ENCODE data around the gene LRP8. TPM values are rescaled to one million over a fixed set of nuclear protein-coding genes. Genes with fewer than 3 reads are reported as not detected.

Gene LRP8
- total RNA-seq, result 13.7 and 15.7 TPM in 2 replicates

GRCh38 chr1:53328009-53328461, at the start of gene LRP8:
LRP8 (minus strand) TSS chr1:53328070; CDS start chr1:53327912, 158 bp downstream.

GRCh38 chr1:53238197-53239155, 89.4 kb downstream of the LRP8 start, which contains the start of gene MAGOH:
MAGOH (minus strand) TSS chr1:53238518; CDS start chr1:53238448, 70 bp downstream.

GRCh38 chr1:53220171-53220961, 107.5 kb downstream of the LRP8 start, which contains the start of gene CZIB:
CZIB (minus strand) TSS chr1:53220634; CDS start chr1:53220575, 59 bp downstream.

GRCh38 chr1:53196485-53197290, 131.2 kb downstream of the LRP8 start, which contains the start of gene CPT2:
CPT2 (plus strand) TSS chr1:53196824; CDS start chr1:53196944, 120 bp downstream.

Other genes with a start within 250 kb of the LRP8 start
- gene SLC1A7, start 185.4 kb downstream of the LRP8 start, total RNA-seq, result under 0.01 and 0.11 TPM in 2 replicates
- gene CPT2, start 131.2 kb downstream of the LRP8 start, total RNA-seq, result 22.4 and 24.2 TPM in 2 replicates
- 55.3 and 69.9 TPM in 2 replicates for gene CZIB, start 107.4 kb downstream of the LRP8 start, total RNA-seq
- 27.2 and 27.4 TPM in 2 replicates for gene MAGOH, start 89.6 kb downstream of the LRP8 start, total RNA-seq
- not detected in 2 replicates for gene DMRTB1, start 131.3 kb upstream of the LRP8 start, total RNA-seq